OCI-LY7 (cell line): ENCODE results near the gene SCCPDH. TPM values are rescaled to one million over a fixed set of nuclear protein-coding genes. Genes with fewer than 3 reads are reported as not detected.

Experiments
- BruUV-seq: library from RNA; stranded (reverse); fragments of 400-500 nt; replicated peaks from 2 replicates; lab custom pipeline; 2021; lab: Mats Ljungman, UMichigan
- CTCF ChIA-PET: fragments of 300-600 bp; sonication (Branson Sonifier 250); formaldehyde crosslinking; loops from one replicate; lab custom pipeline; 2022; ENCODE audit warnings: antibody characterized with exemption; ENCODE audit not compliant: unreplicated experiment; lab: Charles Lee
- POLR2A ChIA-PET: fragments of 300-600 bp; sonication (Branson Sonifier 250); formaldehyde crosslinking; loops from one replicate; lab custom pipeline; 2022; ENCODE audit warnings: antibody characterized with exemption; lab: Charles Lee
- DNase-seq: peaks from one replicate; pipeline ENCODE4 v3.0.0-alpha.2; 2015; ENCODE audit warnings: low spot score
- H2AFZ ChIP-seq: fragments of 200-600 bp; sonication (generic), shearing (Covaris generic); 2 replicates; pipeline ENCODE4 v1.6.1; 2014; ENCODE audit warnings: mild to moderate bottlenecking, antibody characterized with exemption, low read length, moderate library complexity
- H3K27ac ChIP-seq: fragments of 200-600 bp; sonication (generic); 2 replicates; pipeline ENCODE4 v1.5.1; 2014; ENCODE audit warnings: mixed run types, low read depth, mild to moderate bottlenecking, moderate library complexity, low read length, inconsistent platforms; ENCODE audit not compliant: poor library complexity, severe bottlenecking
- H3K36me3 ChIP-seq: fragments of 200-600 bp; sonication (generic); 2 replicates; pipeline ENCODE4 v1.6.1; 2014; ENCODE audit warnings: mild to moderate bottlenecking, antibody characterized with exemption, low read length, moderate library complexity, mixed read lengths; ENCODE audit not compliant: insufficient read depth
- H3K4me1 ChIP-seq: fragments of 200-600 bp; sonication (generic); 2 replicates; pipeline ENCODE4 v1.5.1; 2014; ENCODE audit warnings: mild to moderate bottlenecking, low read length; ENCODE audit not compliant: insufficient read depth, poor library complexity, severe bottlenecking
- H3K4me2 ChIP-seq: fragments of 200-600 bp; sonication (generic); 2 replicates; pipeline ENCODE4 v1.6.1; 2014; ENCODE audit warnings: mild to moderate bottlenecking, low read length
- H3K4me3 ChIP-seq: fragments of 200-600 bp; sonication (generic); 2 replicates; pipeline ENCODE4 v1.5.1; 2014; ENCODE audit warnings: mild to moderate bottlenecking, low read depth, low read length; ENCODE audit not compliant: poor library complexity, severe bottlenecking
- H3K79me2 ChIP-seq: fragments of 200-600 bp; sonication (generic); 2 replicates; pipeline ENCODE4 v1.6.1; 2016; ENCODE audit warnings: low read depth, mild to moderate bottlenecking, low read length, moderate library complexity, mixed read lengths; ENCODE audit not compliant: insufficient read depth
- H3K9me2 ChIP-seq: fragments of 200-600 bp; sonication (generic); 2 replicates; pipeline ENCODE4 v1.6.1; 2016; ENCODE audit warnings: mild to moderate bottlenecking, low read length, mixed read lengths; ENCODE audit not compliant: insufficient read depth
- H3K9me3 ChIP-seq: fragments of 200-600 bp; sonication (generic); 2 replicates; pipeline ENCODE4 v1.6.1; 2014; ENCODE audit warnings: mild to moderate bottlenecking, mixed run types, low read length, mixed read lengths
- H4K20me1 ChIP-seq: fragments of 200-600 bp; sonication (generic); 2 replicates; pipeline ENCODE4 v1.6.1; 2014; ENCODE audit warnings: mild to moderate bottlenecking, antibody characterized with exemption, low read length, moderate library complexity, mixed read lengths; ENCODE audit not compliant: insufficient read depth
- EZH2phosphoT487 ChIP-seq: fragments of 200-600 bp; sonication (generic); IDR thresholded peaks from 2 replicates; pipeline ENCODE4 v1.6.1; 2018; ENCODE audit warnings: low read depth, borderline replicate concordance, mild to moderate bottlenecking, mixed run types, antibody characterized with exemption, low read length, moderate library complexity, mixed read lengths
- intact Hi-C: fragments of 100-400 bp; cut with micrococcal nuclease; formaldehyde crosslinking; loops from one replicate; pipeline ENCODE4 v1.10.0; 2022; ENCODE audit not compliant: unreplicated experiment
- total RNA-seq, 2 experiments: library from RNA; depleted of rRNA in 1 of 2; stranded (reverse); fragments of >200 nt in 1 of 2; shearing (Covaris generic) in 1 of 2; gene quantifications; 2 replicates each; pipeline ENCODE4 v1.2.3, GENCODE V29; 2014 to 2022
- TF ChIP-seq, protein P1 (sequence below): fragments of 200-600 bp; sonication (generic); conservative IDR thresholded peaks from 2 replicates; pipeline ENCODE4 v1.5.1; 2014; ENCODE audit warnings: mild to moderate bottlenecking, antibody characterized with exemption, low read length, moderate library complexity, mixed read lengths

Gene SCCPDH
- total RNA-seq, 2 experiments from 2014 or later = 1.8 to 12.2 TPM

DNA sequence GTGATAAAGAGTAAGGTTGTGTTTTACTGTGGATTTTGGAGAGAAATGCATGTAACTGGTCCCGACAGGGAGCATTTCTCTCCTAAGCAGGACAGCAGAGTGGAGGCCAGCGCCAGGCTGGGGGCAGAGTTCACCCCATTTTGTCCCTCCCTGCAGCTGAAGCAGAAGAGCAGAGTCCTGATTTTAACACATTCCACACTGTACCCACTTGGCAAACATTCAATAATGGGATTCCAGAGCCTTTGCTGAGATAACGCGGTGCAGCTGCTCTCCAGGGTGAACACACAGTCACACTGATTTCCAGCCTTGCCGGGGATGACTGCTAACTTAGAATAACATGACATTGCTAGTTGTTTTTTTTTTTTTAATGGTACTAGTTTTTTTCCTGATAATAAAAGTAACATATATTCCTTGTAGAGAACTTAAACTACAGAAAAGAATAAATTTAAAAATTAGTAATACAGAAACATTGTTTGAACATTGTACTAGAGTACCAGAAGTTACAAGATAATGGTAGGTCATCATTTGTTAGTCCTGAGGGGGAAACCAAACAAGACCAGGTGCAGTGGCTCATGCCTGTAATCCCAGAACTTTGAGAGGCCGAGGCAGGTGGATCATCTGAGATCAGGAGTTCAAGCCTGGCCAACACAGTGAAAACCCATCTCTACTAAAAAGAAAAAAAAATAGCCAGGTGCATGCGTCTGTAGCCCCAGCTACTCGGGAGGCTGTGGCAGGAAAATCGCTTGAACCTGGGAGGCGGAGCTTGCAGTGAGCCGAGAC, 77.2 kb downstream of the SCCPDH start:
- intact Hi-C loops = no loop called here
- CTCF ChIA-PET = interaction anchor here (0.6 kb wide), 1 partner anchor 60 kb away, joined by 3 read pairs; no protein-coding TSS in a partner anchor
- H3K36me3 ChIP-seq = no peaks in the 10 kb centered on the region
- H3K4me2 ChIP-seq = no peak overlapping the region
- no peaks in the 10 kb centered on the region for H3K9me2 ChIP-seq
- H3K4me3 ChIP-seq = no peak overlapping the region
- H2AFZ ChIP-seq = no peak overlapping the region
- no TSS peak for BruUV-seq
- H4K20me1 ChIP-seq = no peaks in the 10 kb centered on the region
- POLR2A ChIA-PET = no interaction called here
- H3K9me3 ChIP-seq = no peaks in the 10 kb centered on the region
- no peak for DNase-seq
- no peak overlapping the region for H3K27ac ChIP-seq
- no peaks in the 10 kb centered on the region for H3K4me1 ChIP-seq
- no peaks in the 10 kb centered on the region for H3K79me2 ChIP-seq
- no peak for TF ChIP-seq EZH2phosphoT487
- TF ChIP-seq, protein P1, sequence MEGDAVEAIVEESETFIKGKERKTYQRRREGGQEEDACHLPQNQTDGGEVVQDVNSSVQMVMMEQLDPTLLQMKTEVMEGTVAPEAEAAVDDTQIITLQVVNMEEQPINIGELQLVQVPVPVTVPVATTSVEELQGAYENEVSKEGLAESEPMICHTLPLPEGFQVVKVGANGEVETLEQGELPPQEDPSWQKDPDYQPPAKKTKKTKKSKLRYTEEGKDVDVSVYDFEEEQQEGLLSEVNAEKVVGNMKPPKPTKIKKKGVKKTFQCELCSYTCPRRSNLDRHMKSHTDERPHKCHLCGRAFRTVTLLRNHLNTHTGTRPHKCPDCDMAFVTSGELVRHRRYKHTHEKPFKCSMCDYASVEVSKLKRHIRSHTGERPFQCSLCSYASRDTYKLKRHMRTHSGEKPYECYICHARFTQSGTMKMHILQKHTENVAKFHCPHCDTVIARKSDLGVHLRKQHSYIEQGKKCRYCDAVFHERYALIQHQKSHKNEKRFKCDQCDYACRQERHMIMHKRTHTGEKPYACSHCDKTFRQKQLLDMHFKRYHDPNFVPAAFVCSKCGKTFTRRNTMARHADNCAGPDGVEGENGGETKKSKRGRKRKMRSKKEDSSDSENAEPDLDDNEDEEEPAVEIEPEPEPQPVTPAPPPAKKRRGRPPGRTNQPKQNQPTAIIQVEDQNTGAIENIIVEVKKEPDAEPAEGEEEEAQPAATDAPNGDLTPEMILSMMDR = no peak

DNA sequence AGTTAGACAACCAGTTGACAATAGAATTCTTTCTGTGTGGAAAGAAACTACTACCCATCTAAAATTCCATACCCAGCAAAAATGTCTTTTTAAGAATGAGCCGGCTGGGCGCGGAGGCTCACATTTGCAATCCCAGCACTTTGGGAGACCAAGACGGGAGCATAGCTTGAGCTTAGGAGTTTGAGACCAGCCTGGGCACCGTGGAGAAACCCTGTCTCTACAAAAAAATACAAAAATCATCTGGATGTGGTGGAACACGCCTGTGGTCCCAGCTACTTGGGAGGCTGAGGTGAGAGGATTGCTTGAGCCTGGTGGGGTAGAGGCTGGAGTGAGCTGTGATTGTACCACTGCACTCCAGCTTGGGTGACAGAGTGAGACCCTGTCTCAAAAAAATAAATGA, 79.2 kb downstream of the SCCPDH start:
- Histone ChIP-seq H3K4me2 (no peak overlapping the region), H2AFZ (no peak overlapping the region), H3K9me3 (no peaks in the 10 kb centered on the region), H3K79me2 (no peaks in the 10 kb centered on the region), H3K36me3 (no peaks in the 10 kb centered on the region), H3K4me1 (no peaks in the 10 kb centered on the region), H3K4me3 (no peak overlapping the region), H4K20me1 (no peaks in the 10 kb centered on the region), H3K27ac (no peak overlapping the region), H3K9me2 (no peaks in the 10 kb centered on the region)
- no TSS peak for BruUV-seq
- DNase-seq = no peak
- TF ChIP-seq, protein P1 = no peak
- TF ChIP-seq EZH2phosphoT487 = no peak
- ChIA-PET POLR2A (interaction anchor here (0.6 kb wide), 2 partner anchors 159 to 1437 kb away, joined by 3 to 4 read pairs; no protein-coding TSS in a partner anchor), CTCF (no interaction called here)
- intact Hi-C loops = no loop called here

DNA sequence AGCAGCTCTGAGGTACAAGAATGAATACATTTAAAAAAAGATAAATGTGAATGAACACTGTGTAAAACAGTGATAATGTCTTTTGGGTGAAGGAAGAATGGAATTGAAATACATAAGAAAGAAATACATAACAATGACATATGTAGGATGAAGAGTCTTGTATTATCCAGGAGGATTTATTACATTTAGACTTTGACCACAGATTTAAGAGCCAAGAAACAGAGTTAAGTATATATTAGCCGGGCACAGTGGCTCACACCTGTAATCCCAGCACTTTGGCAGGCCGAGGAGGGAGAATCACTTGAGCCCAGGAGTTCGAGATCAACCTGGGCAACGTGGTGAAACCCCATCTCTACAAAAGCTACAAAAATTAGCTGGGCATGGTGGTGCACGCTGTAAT, 79.7 kb downstream of the SCCPDH start:
- Histone ChIP-seq H3K27ac (no peak overlapping the region), H3K36me3 (no peaks in the 10 kb centered on the region), H3K4me3 (no peak overlapping the region), H3K9me3 (no peaks in the 10 kb centered on the region), H3K9me2 (no peaks in the 10 kb centered on the region), H4K20me1 (no peaks in the 10 kb centered on the region), H3K4me1 (no peaks in the 10 kb centered on the region), H2AFZ (no peak overlapping the region), H3K79me2 (no peaks in the 10 kb centered on the region), H3K4me2 (no peak overlapping the region)
- no peak for DNase-seq
- TF ChIP-seq, protein P1 = no peak
- TF ChIP-seq EZH2phosphoT487 = no peak
- intact Hi-C loops = no loop called here
- POLR2A ChIA-PET = interaction anchor here (0.6 kb wide), 1 partner anchor 160 kb away, joined by 4 read pairs; no protein-coding TSS in a partner anchor
- CTCF ChIA-PET = no interaction called here
- BruUV-seq = no TSS peak
